ENCODE measurements around the gene NPLOC4. TPM values are rescaled to one million over a fixed set of nuclear protein-coding genes. Genes with fewer than 3 reads are reported as not detected.
A peak's percentile ranks its signal among the peaks of the same experiment; 100 is the strongest.

The NPLOC4 gene
- total and polyA plus RNA-seq, 9 of the 15 experiments (the other 6 are each of a cell fraction or from before 2014, with no cell fraction given), result 1.5 to 116 (median 64.5) TPM

DNA sequence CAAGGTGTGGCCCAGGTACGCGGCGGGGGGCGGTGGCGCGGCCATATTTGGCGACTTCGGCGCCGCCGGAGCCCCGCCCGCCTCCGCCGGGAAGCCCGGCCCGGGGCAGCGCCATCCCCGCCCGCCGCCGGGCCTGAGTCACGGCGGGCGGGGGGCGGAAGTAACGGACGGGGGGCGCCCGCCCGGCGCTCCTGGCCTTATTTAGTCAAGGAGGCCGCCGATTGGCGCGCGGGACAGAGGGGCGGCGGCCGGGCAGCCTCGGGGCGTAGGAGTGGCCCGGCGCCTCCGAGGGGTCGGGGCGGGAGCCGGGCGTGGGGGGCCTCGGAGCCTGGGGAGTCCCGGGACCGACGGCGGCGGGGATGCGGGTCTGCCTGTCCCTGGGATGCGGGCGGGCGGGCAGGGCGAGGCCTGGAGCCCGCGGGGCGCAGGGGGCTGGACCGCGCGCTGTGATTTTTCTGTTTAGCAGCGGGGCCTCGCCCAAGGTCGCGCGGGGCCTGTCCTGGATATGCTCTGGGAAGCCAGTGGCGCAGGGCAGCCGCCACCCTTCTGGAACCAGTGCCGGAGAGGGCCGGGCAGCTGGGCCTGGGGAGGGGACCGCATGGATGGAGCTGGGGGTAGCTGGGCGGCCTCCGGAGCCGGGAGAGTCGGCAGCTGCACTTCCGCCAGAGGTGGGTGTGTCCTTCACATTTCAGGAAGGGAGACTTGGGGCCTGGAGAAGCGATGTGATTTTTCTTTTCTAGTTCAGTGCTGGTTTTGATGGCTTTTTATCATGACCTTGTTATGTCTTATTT lies 122.0 kb downstream of the NPLOC4 start (continued):
- TF ChIP-seq MYC (IDR thresholded peaks at IDR 0.05; ENCODE audit: low read depth, low read length) (peak; percentile 42; the same call in 1 of the 2 replicates), MYC (CRISPR knock-in tag; IDR thresholded peaks at IDR 0.05; ENCODE audit: borderline replicate concordance, low read depth) (no peak), GABPB1 (CRISPR knock-in tag; IDR thresholded peaks at IDR 0.05) (peak; percentile 16; the same call in 1 of the 2 replicates)
- TF ChIP-seq, protein P1, sequence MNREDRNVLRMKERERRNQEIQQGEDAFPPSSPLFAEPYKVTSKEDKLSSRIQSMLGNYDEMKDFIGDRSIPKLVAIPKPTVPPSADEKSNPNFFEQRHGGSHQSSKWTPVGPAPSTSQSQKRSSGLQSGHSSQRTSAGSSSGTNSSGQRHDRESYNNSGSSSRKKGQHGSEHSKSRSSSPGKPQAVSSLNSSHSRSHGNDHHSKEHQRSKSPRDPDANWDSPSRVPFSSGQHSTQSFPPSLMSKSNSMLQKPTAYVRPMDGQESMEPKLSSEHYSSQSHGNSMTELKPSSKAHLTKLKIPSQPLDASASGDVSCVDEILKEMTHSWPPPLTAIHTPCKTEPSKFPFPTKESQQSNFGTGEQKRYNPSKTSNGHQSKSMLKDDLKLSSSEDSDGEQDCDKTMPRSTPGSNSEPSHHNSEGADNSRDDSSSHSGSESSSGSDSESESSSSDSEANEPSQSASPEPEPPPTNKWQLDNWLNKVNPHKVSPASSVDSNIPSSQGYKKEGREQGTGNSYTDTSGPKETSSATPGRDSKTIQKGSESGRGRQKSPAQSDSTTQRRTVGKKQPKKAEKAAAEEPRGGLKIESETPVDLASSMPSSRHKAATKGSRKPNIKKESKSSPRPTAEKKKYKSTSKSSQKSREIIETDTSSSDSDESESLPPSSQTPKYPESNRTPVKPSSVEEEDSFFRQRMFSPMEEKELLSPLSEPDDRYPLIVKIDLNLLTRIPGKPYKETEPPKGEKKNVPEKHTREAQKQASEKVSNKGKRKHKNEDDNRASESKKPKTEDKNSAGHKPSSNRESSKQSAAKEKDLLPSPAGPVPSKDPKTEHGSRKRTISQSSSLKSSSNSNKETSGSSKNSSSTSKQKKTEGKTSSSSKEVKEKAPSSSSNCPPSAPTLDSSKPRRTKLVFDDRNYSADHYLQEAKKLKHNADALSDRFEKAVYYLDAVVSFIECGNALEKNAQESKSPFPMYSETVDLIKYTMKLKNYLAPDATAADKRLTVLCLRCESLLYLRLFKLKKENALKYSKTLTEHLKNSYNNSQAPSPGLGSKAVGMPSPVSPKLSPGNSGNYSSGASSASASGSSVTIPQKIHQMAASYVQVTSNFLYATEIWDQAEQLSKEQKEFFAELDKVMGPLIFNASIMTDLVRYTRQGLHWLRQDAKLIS (CRISPR knock-in tag; IDR thresholded peaks at IDR 0.05), result 0 out of 2 replicates have a peak, but pooled peaks have one; percentile 26

DNA sequence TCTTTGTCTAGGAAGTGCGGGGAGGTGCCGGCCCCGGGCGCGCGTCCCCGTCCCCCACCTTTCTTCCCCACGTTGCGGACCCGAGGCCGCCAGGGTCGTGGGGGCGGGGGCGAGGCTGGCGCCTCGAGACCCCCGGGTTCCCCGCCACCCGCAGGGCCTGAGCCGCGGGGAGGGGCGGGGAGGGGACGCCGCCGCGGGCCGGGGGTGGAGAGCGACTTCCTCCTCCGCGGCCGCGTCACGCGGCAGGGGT lies 122.5 kb downstream of the NPLOC4 start:
- Histone ChIP-seq H3K4me3 (peak overlapping the region; percentile 36), H3K9me1 (ENCODE audit: control insufficient read depth, insufficient read depth, low read length) (peaks cover 9% of the 10 kb centered on the region), H3K4me1 (replicated peaks in 1 of 2; ENCODE audit: control insufficient read depth in 2 of 2, insufficient read depth in 2 of 2, low read length in 2 of 2) (peaks cover 30 to 83% of the 10 kb centered on the region in 2 experiments), H3K4me2 (ENCODE audit: insufficient read depth, low read length) (peak overlapping the region; percentile 47; the same call in 1 of the 2 replicates), H3K9ac (ENCODE audit: insufficient read depth in 1 of 2, low read depth in 2 of 2, low read length in 2 of 2) (peak overlapping the region; percentile 98; a peak in 3 of 4 replicates), H4K20me1 (replicated peaks; ENCODE audit: control insufficient read depth, insufficient read depth, low read length) (peaks cover 28% of the 10 kb centered on the region), H3K9me3 (replicated peaks; ENCODE audit: control insufficient read depth, insufficient read depth, low read depth, low read length) (0 out of 2 replicates have a peak, but pooled peaks cover 1% of the 10 kb centered on the region), H3K36me3 (ENCODE audit: control insufficient read depth, insufficient read depth, low read length) (peaks cover 30% of the 10 kb centered on the region), H3K27me3 (ENCODE audit: control insufficient read depth in 2 of 2, insufficient read depth in 2 of 2, low read length in 2 of 2) (no peaks in the 10 kb centered on the region), H2AFZ (ENCODE audit: low read depth, low read length) (no peak overlapping the region), H3K27ac (ENCODE audit: extremely low read depth, low read depth, low read length) (peak overlapping the region; percentile 96; the same call in 2 of the 3 replicates), H3K79me2 (ENCODE audit: control insufficient read depth, insufficient read depth, low read length) (peaks cover 32% of the 10 kb centered on the region)
- FAIRE-seq (no peak), DNase-seq (ENCODE audit: extremely low read depth in 1 of 4, low spot score in 3 of 4) (no peak), ATAC-seq (no peak)
- 35% methylated on average over 10 of the region's 34 CpGs for WGBS (ENCODE audit: insufficient coverage, low coverage, missing lambda C conversion rate)
- ChIA-PET CTCF (ENCODE audit: low intra/inter-chr PET ratio) (no interaction called here), POLR2A (interaction anchor here (1.5 to 6.4 kb wide), 2 partner anchors 15 to 22 kb away, joined by 5 to 132 read pairs; no protein-coding TSS in a partner anchor)
- no TSS peak for BruUV-seq (replicated peaks)
- TF ChIP-seq MTA1 (IDR thresholded peaks at IDR 0.05; ENCODE audit: borderline replicate concordance), result no peak
- peak; percentile 7; the same call in 1 of the 2 replicates for TF ChIP-seq POLR2G (IDR thresholded peaks at IDR 0.05; ENCODE audit: low read depth, low read length)
- TF ChIP-seq, protein P2, sequence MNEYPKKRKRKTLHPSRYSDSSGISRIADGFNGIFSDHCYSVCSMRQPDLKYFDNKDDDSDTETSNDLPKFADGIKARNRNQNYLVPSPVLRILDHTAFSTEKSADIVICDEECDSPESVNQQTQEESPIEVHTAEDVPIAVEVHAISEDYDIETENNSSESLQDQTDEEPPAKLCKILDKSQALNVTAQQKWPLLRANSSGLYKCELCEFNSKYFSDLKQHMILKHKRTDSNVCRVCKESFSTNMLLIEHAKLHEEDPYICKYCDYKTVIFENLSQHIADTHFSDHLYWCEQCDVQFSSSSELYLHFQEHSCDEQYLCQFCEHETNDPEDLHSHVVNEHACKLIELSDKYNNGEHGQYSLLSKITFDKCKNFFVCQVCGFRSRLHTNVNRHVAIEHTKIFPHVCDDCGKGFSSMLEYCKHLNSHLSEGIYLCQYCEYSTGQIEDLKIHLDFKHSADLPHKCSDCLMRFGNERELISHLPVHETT (CRISPR knock-in tag; conservative IDR thresholded peaks at IDR 0.05 in 1 of 2, IDR thresholded peaks at IDR 0.05 in 1 of 2), result no peak
- TF ChIP-seq SOX6 (IDR thresholded peaks at IDR 0.05), result no peak
- TF ChIP-seq NR2C2 (CRISPR knock-in tag; IDR thresholded peaks at IDR 0.05), result no peak
- TF ChIP-seq NR2C2 (tag; IDR thresholded peaks at IDR 0.05), result 0 out of 2 replicates have a peak, but pooled peaks have one; percentile 50
- TF ChIP-seq ZBTB7A (IDR thresholded peaks at IDR 0.05; ENCODE audit: borderline replicate concordance, control insufficient read depth, low read depth, low read length), result 0 out of 2 replicates have a peak, but pooled peaks have one; percentile 16
- in situ Hi-C loops (cut with MboI) (no loop called here), intact Hi-C loops (cut with micrococcal nuclease) (no loop called here)

Measured in K562 (cell line).